Astrocyte (in vitro differentiated cells and primary cell): Measurements from ENCODE around the gene FGFBP1.

Experiments
- CTCF ChIP-seq: IDR thresholded peaks from 2 replicates; pipeline ENCODE4 v1.5.1; 2011; ENCODE audit warnings: low read depth, mild to moderate bottlenecking, inconsistent platforms, low read length, moderate library complexity; ENCODE audit not compliant: insufficient read depth
- EZH2 ChIP-seq: IDR thresholded peaks from 2 replicates; pipeline ENCODE4 v1.6.1; 2012; ENCODE audit warnings: mild to moderate bottlenecking, low read length, inconsistent platforms; ENCODE audit not compliant: insufficient read depth

GRCh38 chr4:15976456-15977447 lies 38.2 kb upstream of the FGFBP1 start:
- TF ChIP-seq CTCF (no peak), EZH2 (no peak)
